ENCODE measurements around the gene COL23A1.

Gene COL23A1

GRCh38 chr5:178453224-178453623 is 137.0 kb downstream of the COL23A1 start:
- DNase-seq, result no peak

- DNase-seq, result no peak
These were observed 139.8 kb downstream of the COL23A1 start for GRCh38 chr5:178450121-178451028.

DNA sequence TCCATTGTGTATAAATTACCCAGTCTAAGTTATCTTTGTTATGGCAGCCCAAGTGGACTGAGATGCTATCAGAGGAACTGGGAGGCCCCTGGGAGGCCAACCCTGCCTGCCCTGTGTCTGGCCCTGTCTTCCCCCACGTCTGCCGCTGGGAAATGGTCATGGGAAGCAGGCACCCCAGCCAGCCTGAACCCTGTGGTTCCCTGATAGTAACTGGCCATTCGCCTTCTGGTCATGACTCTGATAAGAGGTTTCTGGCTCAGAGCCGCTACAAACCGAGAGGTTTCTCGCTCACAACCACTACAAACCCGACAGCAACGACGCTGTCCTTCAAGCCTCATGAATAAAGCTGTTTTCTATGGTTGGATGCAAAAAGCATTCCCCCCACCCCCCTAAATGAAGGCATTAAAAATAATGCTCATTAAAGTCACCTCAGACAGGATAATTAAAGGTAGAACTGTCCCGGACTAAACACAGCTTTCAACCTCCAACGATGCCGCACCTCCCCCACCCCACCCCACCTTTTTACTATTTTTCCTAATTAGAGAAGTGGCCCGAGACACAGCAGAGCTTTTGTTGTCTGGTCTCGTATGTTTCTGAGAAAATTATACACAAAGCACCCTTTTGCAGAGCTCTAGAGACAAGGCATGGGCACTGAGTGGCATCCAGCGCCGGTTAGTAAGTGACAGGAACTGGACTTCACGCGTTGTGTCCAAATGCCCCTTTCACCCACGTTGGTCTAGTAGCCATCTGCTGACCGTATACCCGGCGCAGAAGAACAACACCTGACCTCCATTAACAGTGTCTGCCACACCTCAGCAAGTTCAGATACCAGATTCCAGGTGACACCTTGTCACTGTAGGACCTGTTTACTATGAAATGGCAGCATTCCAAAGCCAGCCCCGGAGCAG is 140.8 kb downstream of the COL23A1 start:
- no peak for DNase-seq

GRCh38 chr5:178445534-178445933 is 144.7 kb downstream of the COL23A1 start:
- no peak for DNase-seq

DNA sequence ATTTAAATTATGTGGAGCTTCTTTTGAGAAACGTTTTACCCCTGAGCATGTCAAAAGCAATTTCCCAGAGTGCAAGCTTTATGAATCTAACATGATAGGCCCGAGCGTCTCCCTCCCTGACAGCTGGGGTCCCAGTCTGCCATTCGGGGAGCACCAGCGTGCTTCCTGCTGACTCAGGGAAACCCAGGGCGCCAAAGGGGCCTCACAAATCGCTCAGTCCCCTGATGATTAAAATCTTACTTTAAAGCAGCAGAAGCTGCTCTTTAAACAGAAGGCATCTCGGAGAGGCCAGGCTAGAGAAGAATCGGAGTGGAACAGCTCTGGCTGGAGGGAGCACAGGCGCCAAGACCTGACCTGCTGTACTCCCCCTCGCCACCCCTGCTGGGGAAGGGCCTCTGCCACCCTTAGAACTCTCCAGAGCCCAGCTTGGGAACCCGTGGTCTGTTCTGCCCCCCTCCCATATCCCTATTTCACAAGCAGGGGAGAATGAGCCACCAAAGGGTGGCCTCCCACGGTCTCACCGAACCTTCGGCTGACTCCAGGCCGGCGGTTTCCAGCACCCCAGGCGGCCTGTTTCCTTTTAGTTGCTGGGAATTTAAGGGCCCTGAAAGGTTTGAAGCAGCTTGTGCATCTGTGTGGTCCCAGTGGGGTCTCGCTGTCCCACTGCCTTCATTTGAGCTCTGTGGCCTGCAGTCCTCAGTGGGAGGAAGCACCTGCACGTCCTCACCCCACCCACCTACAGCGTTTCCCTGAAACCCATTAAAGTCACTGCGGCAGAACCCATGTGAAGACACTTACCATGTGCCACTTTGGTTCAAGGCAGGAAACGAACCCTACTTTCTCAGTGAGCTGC is 147.6 kb downstream of the COL23A1 start:
- DNase-seq, result no peak

DNA sequence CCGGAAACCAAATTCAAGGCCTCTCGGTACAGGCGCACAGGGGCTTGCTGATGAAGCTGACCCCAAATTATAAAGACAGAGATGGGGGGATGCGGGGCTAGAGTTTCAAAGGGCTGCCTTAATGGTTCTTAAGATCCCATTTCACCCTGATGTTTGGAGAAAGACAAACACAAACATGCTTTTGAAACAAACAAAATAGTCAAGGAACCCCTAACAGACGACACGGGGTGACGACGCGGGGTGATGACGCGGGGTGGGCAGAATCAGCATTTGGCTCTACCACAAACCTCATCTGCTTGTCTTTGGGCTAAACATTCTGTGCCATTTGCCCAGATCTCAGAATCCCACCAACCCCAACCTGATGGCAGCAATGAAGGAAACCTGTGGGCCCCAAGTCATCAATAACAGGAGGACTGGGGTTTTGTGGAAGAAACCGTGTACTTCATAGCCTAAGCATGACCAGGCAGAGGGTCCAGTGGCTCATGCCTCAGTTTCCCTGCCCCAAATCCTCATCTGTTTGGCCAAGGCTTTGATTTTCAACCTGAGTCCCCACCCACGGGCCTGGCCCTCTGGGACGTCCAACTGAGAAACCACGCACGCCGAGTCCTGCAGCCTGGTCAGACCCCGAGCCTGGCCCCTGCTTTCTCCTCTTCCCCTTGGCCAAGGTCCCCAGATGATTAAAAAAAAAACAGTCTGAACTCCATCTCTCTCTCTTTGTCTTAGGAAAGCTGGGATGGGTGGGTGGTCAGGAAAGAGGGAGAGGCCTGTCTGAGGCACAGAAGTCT is 148.5 kb downstream of the COL23A1 start:
- DNase-seq, result no peak

DNA sequence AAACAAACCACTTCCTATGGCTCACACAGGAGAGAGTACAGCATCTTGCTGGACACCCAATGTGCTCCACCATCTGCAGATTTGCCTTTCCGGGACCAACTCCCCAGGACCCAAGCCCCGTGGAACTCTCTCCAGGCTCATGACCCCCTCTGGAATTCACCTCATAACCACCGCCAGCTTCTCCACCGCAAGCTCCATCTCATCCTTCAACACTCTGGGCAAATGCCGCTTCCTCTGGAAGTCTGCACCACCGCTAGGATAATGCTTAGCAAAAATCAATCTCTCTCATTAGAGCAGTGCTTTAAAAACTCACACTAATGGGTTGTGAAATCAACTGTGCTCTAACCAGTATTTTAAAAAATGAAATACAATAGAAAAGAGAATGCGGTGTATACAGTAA is 150.0 kb downstream of the COL23A1 start:
- no peak for DNase-seq

- DNase-seq, result no peak
These were observed 150.6 kb downstream of the COL23A1 start for GRCh38 chr5:178439493-178440180.

- no peak for DNase-seq
These were observed 151.4 kb downstream of the COL23A1 start for GRCh38 chr5:178438796-178439195.

- no peak for DNase-seq
These were observed 152.7 kb downstream of the COL23A1 start for GRCh38 chr5:178437386-178438075.

GRCh38 chr5:178436326-178436940 is 153.8 kb downstream of the COL23A1 start:
- no peak for DNase-seq

- DNase-seq, result no peak
These were observed 154.6 kb downstream of the COL23A1 start for GRCh38 chr5:178435321-178436238.

GRCh38 chr5:178434851-178435250 is 155.3 kb downstream of the COL23A1 start:
- DNase-seq, result no peak

DNA sequence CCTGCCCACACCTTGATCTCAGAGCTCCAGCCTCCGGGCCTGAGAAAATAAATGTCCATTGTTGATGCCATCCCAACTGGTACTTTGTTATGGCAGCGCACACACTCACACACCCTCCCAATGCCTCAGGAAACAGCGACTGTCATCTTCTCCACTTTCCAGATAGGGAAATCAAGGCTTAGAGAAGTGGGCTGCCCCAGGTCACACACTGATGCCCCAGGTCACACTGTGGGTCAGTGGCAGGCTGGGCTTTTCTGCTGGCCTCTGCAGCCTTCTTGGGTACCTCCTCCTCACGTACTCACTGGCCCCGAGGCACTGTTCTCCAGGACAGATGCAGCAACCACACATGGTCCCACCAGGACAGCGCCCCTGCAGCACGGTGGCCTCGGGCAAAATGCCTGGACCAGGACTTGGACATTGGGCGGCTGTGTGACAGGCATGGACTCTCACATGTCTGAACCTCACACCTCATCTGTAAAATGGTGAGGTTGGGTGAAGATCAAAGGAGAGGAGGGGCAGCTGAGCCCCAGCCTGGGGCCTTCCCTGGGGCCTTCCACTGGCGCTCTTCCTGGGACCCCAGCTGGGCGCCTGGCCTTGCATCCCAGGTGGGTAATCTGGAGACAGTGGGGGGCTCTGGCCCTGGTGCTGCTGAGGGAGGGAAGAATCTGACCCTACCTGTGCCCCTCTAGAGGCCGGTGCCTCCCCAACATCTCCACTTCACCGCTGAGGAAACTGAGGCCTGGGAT is 156.0 kb downstream of the COL23A1 start:
- DNase-seq, result no peak

- no peak for DNase-seq
These were observed 156.9 kb downstream of the COL23A1 start for GRCh38 chr5:178433273-178433775.

DNA sequence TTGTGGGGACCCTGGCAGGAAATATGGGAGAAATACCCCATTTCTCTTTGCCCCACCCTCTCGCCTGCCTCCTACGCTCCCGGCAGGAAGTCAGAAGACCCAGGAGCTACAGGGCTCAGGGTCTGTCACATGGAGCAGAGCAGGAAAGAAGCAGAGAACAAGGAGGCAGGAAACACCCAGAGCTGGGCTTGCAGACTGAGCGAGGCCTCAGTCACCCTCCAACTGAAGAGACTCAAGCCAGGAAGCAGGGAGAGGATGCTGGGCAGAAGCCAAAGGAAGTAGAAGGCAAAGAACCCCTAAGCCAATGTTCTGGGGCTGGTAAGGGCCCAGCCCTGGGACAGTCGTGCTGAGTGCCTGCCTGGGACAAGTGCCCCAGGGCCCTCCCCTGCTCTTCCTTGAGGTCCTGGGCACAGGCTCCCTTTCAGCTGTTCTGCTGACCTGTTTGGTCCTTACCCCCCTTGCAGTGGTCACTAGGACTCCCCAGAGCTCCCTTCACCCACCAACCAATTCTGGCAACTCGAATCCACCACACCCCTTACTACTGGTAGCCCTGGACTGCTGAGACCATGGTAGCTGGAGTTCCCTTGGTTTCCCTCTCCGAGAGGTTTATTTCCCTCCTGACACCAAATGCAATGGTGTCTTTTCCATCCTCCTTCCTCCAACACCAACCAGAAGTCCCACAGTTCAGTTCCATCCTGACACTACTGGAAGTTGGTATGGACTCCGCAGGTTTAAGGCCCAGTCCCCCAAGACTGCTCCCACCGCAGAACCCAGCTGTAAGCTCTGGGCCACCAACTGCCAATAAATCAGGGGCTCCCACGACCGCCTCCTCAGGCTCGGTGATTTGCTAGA is 157.5 kb downstream of the COL23A1 start:
- no peak for DNase-seq

DNA sequence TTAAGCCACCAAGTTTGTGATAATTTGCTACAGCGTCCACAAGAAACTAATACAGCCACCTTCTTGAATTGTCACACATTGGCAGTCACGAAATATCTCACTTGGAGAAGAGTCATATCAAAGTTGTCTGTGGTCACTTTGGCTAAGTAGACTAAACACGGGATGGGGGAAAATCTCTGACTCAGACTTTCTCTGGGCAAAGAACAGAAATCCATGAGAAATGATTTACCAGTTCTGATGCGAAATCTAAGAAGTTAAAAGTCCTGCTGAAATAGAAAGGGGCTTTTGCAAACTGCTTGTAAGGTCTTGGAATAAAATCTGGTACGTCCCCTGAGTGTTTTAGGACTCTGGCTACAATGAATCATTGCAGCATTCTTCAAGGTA is 158.4 kb downstream of the COL23A1 start:
- DNase-seq, result no peak

Data from DMS79 treated with DMSO at 0.1 percent for 48 hours (cell line).